GOT3 (cell line): ENCODE results near the gene CDYL.

Experiments used
- DNase-seq: peaks from one replicate; lab custom pipeline; 2025; ENCODE audit warnings: mixed read lengths; lab: John Stamatoyannopoulos, UW

Gene CDYL

GRCh38 chr6:4964675-4965561 lies 188.7 kb downstream of the CDYL start:
- DNase-seq, result no peak

DNA sequence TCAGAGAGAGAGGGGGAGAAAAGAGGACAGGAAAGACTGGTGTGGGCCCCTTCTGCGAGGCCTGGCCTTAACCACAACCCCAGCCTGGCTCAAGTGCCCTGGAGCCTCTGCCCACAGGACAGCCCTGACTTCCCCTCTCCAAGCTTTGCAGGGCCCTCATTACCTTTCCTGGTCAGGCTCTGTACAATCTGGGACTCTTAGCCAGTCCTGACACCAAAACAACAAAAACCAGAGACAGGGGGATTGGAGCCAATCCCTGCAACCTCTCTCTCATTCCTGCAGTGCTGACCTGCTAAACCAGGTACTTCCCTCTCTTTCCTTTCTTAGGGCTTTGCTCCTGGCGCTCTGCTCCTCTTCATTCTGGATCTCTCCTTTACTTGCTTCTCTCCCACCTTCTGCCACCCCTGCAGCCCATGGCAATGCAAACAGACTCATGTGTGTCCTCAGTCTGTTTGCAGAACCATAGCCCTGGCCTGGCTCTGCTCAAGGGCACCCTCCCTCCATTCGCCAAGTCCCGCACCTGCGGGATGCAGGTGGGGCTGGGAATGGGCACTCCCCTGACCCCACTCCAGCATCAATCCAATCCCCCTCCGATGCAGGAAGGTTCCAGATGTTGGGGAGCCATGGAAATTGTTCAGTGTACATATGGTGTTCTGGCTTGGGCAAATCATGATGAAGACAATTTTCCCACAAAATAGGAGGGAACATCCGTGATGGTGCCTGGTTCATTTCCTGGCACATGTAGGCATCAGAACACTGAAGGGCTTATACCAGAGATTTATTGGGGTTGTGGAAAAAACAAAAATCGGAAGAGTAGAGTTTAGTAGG lies 189.6 kb downstream of the CDYL start:
- DNase-seq, result no peak

- DNase-seq, result no peak
Observed at GRCh38 chr6:4967301-4968030, 191.3 kb downstream of the CDYL start.

DNA sequence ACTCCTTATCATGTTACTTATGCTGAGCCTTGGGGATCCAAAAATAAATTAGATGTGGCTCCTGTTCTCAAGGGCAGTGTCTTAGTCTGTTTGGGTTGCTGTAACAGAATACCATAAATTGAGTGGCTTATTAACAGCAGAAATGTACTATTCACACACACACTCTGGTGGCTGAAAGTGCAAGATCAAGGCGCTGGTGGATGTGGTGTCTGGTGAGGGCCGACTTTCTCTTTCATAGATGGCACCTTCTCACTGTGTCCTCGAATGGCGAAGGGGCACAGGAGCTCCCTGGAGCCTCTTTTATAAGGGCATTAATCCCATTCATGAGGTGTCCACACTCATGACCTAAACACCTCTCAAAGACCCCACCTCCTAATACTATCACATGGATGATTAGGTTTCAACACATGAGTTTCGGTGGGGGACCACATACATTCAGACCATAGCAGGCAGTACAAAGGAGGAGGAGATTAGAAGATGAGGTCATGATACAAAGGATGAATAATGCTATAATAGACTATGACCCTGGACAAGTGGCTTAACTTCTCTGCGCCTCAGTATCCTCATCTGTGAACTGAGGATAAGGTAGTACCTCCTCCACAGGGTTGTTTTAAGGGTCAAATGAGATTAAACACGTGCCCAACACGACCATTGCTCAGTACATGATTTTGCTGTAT lies 193.5 kb downstream of the CDYL start:
- DNase-seq, result no peak

- no peak for DNase-seq
Observed at GRCh38 chr6:4970739-4971395, 194.7 kb downstream of the CDYL start.

- DNase-seq, result no peak
Observed at GRCh38 chr6:4971851-4972250, 195.6 kb downstream of the CDYL start.

DNA sequence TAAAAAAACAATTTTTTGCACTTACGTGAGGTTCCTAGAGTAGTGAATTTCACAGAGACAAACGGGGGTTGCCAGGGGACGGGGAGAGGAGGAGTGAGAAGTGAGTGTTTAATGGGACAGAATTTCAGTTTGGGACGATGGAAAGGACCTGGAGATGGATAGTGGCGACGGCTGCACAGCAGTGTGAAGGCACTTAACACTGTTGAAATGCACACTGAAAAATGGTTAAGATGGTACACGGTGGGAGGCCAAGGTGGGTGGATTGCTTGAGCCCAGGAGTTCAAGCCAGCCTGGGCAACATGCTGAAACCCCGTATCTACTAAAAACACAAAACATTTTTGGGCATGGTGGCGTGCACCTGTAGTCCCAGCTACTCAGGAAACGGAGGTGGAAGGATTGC lies 196.2 kb downstream of the CDYL start:
- DNase-seq, result no peak

GRCh38 chr6:4973415-4973814 lies 197.2 kb downstream of the CDYL start:
- no peak for DNase-seq

DNA sequence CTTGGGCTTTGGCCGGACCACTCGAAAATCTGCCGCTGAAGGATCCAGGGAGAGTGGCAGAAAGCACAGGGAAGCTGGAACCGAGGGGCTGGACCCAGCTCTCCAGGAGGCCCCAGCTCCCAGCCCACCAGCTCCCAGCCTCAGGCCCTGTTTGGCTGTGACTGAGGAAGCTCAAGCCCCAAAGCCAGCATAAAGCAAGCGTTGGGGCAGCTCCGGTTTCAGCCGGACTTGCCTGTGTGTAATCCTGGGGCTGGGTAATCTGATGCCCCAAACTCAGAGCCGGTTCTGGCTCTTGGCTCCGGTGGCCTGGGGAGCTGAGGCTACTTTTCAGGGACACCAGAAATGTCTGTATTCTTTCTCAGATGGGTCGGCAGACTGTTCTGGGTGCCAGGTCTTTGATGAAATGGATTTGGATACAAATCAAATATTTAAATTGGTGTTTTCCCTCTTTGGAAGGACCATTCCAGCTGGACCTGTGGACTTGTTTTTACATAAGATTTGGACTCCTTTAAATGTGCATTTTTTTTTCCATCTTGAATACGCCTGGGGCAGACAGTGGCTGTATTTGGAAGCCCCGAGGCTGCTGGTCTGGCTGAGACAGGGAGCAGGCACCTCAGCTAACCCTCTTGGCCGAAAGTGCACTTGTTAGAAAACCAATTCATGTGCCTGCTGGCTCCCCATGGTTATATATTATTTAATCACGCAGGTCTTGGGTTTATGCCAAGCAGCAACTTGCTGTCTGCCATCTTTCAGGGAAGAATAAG lies 198.0 kb downstream of the CDYL start:
- no peak for DNase-seq

DNA sequence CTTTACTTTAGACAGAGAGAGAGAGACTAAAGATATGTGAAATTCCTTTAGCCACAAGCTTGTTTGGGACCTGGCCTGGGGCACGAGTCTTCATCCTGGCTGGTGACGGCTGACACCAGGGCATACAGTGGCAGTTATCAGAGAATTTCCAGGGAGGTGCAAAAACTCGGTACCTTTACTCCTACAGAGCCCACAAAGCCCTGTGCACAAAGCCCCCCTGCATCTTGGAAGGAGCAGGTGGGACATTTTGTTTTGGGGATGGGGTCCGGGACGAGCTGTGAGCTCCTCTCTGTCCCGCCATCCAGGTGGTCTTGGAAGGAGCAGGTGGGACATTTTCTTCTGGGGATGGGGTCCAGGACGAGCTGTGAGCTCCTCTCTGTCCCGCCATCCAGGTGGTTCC lies 198.8 kb downstream of the CDYL start:
- no peak for DNase-seq

DNA sequence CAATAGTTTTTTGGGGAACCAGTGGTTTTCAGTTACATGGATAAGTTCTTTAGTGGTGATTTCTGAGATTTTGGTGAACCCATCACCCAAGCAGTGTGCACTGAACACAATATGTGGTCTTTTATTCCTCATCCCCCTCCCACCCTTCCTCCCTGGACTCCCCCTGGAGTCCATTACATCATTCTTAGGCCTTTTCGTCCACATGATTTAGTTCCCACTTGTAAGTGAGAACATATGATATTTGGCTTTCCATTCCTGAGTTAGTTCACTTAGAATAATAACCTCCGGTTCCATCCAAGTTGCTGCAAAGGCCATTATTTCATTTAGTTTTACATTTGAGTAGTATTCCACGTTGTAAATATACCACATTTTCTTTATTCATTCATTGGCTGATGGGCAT lies 199.3 kb downstream of the CDYL start:
- no peak for DNase-seq

GRCh38 chr6:4977468-4977867 lies 201.3 kb downstream of the CDYL start:
- no peak for DNase-seq

DNA sequence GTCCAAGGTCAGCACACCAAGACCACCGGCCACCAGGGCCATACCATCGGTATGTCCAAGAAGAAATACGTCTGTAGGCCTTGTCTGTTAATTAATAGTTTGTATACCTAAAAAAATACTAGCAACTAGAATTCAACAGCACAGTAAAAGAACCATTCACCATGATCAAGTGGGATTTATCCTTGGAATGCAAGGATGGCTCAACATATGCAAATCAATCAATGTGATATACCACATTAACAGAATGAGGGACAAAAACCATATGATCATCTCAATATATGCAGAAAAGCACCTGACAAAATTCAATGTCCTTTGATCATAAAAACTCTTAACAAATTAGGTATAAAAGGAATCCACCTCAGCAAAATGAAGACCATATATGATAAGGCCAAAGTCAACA lies 203.2 kb downstream of the CDYL start:
- DNase-seq, result no peak

GRCh38 chr6:4981761-4982160 lies 205.6 kb downstream of the CDYL start:
- DNase-seq, result no peak

DNA sequence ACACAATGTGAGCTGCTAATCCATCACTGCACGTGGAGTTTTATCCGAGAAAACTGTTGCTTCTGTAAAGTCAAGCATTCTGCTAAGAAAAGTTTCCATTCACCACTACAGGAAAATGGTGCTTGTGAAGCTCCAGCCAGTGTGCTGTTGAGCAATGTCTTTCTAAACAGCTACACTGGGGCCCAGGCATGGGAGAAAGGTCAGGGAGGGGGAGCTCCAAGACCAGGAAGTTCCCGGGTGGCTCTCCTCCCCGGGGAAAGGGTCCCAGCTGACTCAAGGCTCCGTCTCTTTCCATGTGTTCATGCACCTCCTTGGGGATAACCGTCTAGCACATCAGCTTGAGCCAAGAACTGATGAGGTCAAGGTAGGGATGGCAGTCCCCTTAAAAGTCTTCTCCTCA lies 207.1 kb downstream of the CDYL start:
- DNase-seq, result no peak

GRCh38 chr6:4986999-4987398 lies 210.8 kb downstream of the CDYL start:
- DNase-seq, result no peak

GRCh38 chr6:4987432-4987831 lies 211.2 kb downstream of the CDYL start:
- DNase-seq, result no peak

DNA sequence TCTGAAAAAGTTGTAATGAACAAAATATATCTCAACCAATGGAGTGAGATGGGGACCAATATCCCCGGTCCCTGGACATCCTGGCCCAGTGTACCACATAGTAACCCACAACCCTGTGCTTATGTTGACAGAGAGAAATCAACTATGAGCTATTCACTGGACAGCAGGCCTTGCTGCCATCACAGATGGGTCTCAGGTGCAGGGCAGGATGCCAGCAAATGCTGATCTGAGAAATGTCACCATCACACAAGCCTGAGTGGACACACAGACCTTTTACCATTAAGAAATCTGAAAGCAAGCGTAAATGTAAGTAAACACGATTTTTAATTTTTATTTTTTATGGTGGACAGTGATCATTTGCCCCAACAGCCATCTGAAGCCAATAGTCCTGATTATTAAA lies 218.5 kb downstream of the CDYL start:
- DNase-seq, result no peak

- no peak for DNase-seq
Observed at GRCh38 chr6:4997862-4998261, 221.7 kb downstream of the CDYL start.

GRCh38 chr6:4999586-4999985 lies 223.4 kb downstream of the CDYL start:
- DNase-seq, result no peak
